ENCODE results near the gene SUPT5H.
A peak's percentile ranks its signal among the peaks of the same experiment; 100 is the strongest.

The SUPT5H gene

GRCh38 chr19:39483141-39483540 lies 37.8 kb downstream of the SUPT5H start:
- 83 to 100% methylated on average over 1 of the region's 6 CpGs for WGBS, 2 experiments (ENCODE audit: insufficient coverage in 2 of 2)
- Histone ChIP-seq H3K9me3 (ENCODE audit: control insufficient read depth, low read length) (no peaks in the 10 kb centered on the region), H3K4me3 (ENCODE audit: extremely low read depth, insufficient read depth, low read length, poor library complexity, severe bottlenecking) (no peak overlapping the region), H3K27ac (ENCODE audit: low read depth, low read length, severe bottlenecking) (no peak overlapping the region), H3K36me3 (ENCODE audit: control insufficient read depth, insufficient read depth, low read length) (peaks cover 51% of the 10 kb centered on the region), H3K4me1 (ENCODE audit: control insufficient read depth, insufficient read depth, low read length, poor library complexity, severe bottlenecking) (peaks cover 8% of the 10 kb centered on the region)

DNA sequence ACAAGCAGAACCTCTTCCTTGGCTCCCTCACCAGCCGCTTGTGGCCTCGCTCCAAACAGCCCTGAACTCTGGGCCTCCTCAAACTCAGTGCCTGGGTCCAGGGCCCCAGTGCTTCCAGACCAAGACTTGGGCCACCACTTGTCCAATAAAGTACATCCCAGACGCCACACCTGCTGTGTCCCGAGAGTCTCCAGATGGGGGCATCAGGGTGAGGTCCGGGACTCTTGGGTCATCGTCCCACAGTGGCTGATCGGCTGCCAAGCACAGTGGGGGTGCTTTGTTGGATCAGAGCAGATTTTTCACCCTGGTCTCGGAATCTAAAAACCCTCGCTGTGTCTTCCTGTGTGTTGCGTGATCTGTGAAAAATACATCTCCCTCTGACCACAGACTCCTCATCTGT lies 44.4 kb downstream of the SUPT5H start:
- H3K4me1 ChIP-seq (ENCODE audit: control insufficient read depth, insufficient read depth, low read length, poor library complexity, severe bottlenecking) = no peaks in the 10 kb centered on the region
- H3K9me3 ChIP-seq (ENCODE audit: control insufficient read depth, low read length) = no peaks in the 10 kb centered on the region
- WGBS, 2 experiments (ENCODE audit: insufficient coverage in 2 of 2) = 77 to 83% methylated on average over 7 to 8 of the region's 10 CpGs
- H3K36me3 ChIP-seq (ENCODE audit: control insufficient read depth, insufficient read depth, low read length) = peaks cover 69% of the 10 kb centered on the region
- H3K4me3 ChIP-seq (ENCODE audit: extremely low read depth, insufficient read depth, low read length, poor library complexity, severe bottlenecking) = no peak overlapping the region
- H3K27ac ChIP-seq (ENCODE audit: low read depth, low read length, severe bottlenecking) = no peak overlapping the region

- Histone ChIP-seq H3K4me1 (ENCODE audit: control insufficient read depth, insufficient read depth, low read length, poor library complexity, severe bottlenecking) (no peaks in the 10 kb centered on the region), H3K9me3 (ENCODE audit: control insufficient read depth, low read length) (no peaks in the 10 kb centered on the region), H3K4me3 (ENCODE audit: extremely low read depth, insufficient read depth, low read length, poor library complexity, severe bottlenecking) (no peak overlapping the region), H3K36me3 (ENCODE audit: control insufficient read depth, insufficient read depth, low read length) (peaks cover 46% of the 10 kb centered on the region), H3K27ac (ENCODE audit: low read depth, low read length, severe bottlenecking) (no peak overlapping the region)
- 90 to 100% methylated on average over 5 to 6 of the region's 6 CpGs for WGBS, 2 experiments (ENCODE audit: insufficient coverage in 2 of 2)
These were observed 46.8 kb downstream of the SUPT5H start for GRCh38 chr19:39492225-39492624.

- Histone ChIP-seq H3K36me3 (ENCODE audit: control insufficient read depth, insufficient read depth, low read length) (peaks cover 44% of the 10 kb centered on the region), H3K27ac (ENCODE audit: low read depth, low read length, severe bottlenecking) (no peak overlapping the region), H3K4me1 (ENCODE audit: control insufficient read depth, insufficient read depth, low read length, poor library complexity, severe bottlenecking) (no peaks in the 10 kb centered on the region), H3K4me3 (ENCODE audit: extremely low read depth, insufficient read depth, low read length, poor library complexity, severe bottlenecking) (no peak overlapping the region), H3K9me3 (ENCODE audit: control insufficient read depth, low read length) (no peaks in the 10 kb centered on the region)
- no CpG with 5 or more reads among the region's 3 CpGs for WGBS, 2 experiments (ENCODE audit: insufficient coverage in 2 of 2)
These were observed 47.4 kb downstream of the SUPT5H start for GRCh38 chr19:39492788-39493187.

- Histone ChIP-seq H3K9me3 (ENCODE audit: control insufficient read depth, low read length) (no peaks in the 10 kb centered on the region), H3K4me3 (ENCODE audit: extremely low read depth, insufficient read depth, low read length, poor library complexity, severe bottlenecking) (no peak overlapping the region), H3K4me1 (ENCODE audit: control insufficient read depth, insufficient read depth, low read length, poor library complexity, severe bottlenecking) (no peaks in the 10 kb centered on the region), H3K36me3 (ENCODE audit: control insufficient read depth, insufficient read depth, low read length) (peaks cover 25% of the 10 kb centered on the region), H3K27ac (ENCODE audit: low read depth, low read length, severe bottlenecking) (no peak overlapping the region)
- 83 to 93% methylated on average over 5 of the region's 5 CpGs for WGBS, 2 experiments (ENCODE audit: insufficient coverage in 2 of 2)
These were observed 49.3 kb downstream of the SUPT5H start for GRCh38 chr19:39494661-39495060.

DNA sequence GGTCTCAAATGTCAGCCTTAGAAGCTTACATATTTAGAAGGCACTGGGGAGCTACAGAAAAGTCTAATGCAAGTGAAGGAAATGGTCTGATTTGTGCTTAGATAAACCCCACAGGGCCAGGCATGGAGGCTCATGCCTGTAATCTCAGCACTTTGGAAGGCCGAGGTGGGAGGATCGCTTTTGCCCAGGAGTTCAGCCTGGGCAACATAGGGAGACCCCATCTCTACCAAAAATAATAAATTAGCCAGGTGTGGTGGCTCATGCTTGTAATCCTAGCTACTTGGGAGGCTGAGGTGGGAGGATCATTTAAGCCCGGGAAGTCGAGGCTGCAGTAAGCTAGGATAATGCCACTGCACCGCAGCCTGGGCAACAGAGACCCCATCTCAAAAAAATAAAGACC lies 50.7 kb downstream of the SUPT5H start:
- 90 to 100% methylated on average over 2 to 4 of the region's 5 CpGs for WGBS, 2 experiments (ENCODE audit: insufficient coverage in 2 of 2)
- H3K4me3 ChIP-seq (ENCODE audit: extremely low read depth, insufficient read depth, low read length, poor library complexity, severe bottlenecking) = no peak overlapping the region
- no peak overlapping the region for H3K27ac ChIP-seq (ENCODE audit: low read depth, low read length, severe bottlenecking)

DNA sequence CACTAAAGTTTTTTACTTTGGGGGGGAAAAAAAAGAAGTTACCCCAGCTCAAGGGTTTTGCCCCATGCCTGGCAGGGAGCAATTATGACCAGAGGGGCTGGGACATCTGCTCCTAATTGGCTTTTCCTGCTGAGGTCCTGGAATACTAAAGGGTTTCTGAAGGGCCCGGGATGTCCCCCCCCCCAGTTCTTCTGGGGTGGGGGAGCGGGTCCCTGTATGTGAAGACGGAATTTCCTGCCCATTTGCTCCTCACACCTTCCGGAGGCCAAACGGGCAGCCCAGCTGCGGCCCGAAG lies 52.3 kb downstream of the SUPT5H start:
- 0% methylated on average over 6 of the region's 7 CpGs; no CpG with 5 or more reads in 1 of the 2 experiments for WGBS, 2 experiments (ENCODE audit: insufficient coverage in 2 of 2)
- Histone ChIP-seq H3K4me3 (ENCODE audit: extremely low read depth, insufficient read depth, low read length, poor library complexity, severe bottlenecking) (peak overlapping the region; percentile 28), H3K36me3 (ENCODE audit: control insufficient read depth, insufficient read depth, low read length) (no peaks in the 10 kb centered on the region)

More for the DNA sequence above, 50.7 kb downstream of the SUPT5H start:
- Histone ChIP-seq H3K36me3 (ENCODE audit: control insufficient read depth, insufficient read depth, low read length) (peaks cover 11% of the 10 kb centered on the region), H3K4me1 (ENCODE audit: control insufficient read depth, insufficient read depth, low read length, poor library complexity, severe bottlenecking) (no peaks in the 10 kb centered on the region), H3K9me3 (ENCODE audit: control insufficient read depth, low read length) (no peaks in the 10 kb centered on the region)

DNA sequence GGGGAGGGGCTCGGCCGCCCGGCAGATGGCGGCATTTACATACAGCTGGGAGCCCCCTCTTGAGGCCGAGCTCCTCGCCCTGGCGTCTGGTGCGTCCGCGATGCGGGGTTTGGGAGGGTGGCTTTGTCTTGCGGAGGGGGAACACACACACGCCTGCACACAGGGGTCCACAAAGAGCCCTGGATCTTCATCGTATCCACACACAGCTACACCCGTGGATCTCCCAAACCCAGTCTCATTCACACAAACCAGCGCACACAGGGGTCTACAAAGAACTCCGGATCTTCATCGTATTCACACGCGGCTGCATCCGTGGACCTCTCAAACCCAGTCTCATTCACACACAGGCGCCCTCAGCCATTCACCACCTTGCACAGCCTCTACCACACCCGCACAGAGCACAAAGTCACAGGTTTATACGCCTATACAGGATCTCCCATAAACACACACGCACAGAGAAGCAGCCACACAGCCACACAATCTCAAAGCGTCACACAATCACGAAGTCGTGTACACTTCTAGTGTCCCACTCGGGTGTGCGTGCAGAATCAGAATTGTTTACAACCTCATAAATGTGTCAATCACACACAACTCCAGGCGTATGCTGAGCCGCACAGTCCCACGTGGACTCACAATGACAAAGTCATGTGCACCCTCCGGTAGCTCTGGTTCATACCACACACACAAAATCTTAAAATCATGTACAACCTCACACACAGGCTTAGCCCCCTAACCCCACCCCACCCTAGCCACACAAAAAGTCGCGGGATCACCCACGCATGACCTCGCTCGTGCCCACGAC lies 52.8 kb downstream of the SUPT5H start:
- WGBS, 2 experiments (ENCODE audit: insufficient coverage in 2 of 2) = 2 to 4% methylated on average over 26 to 31 of the region's 40 CpGs
- Histone ChIP-seq H3K36me3 (ENCODE audit: control insufficient read depth, insufficient read depth, low read length) (no peaks in the 10 kb centered on the region), H3K27ac (ENCODE audit: low read depth, low read length, severe bottlenecking) (peak overlapping the region; percentile 49), H3K9me3 (ENCODE audit: control insufficient read depth, low read length) (no peaks in the 10 kb centered on the region), H3K4me1 (ENCODE audit: control insufficient read depth, insufficient read depth, low read length, poor library complexity, severe bottlenecking) (no peaks in the 10 kb centered on the region), H3K4me3 (ENCODE audit: extremely low read depth, insufficient read depth, low read length, poor library complexity, severe bottlenecking) (peak overlapping the region; percentile 28)

More for the DNA sequence above, 52.3 kb downstream of the SUPT5H start:
- Histone ChIP-seq H3K9me3 (ENCODE audit: control insufficient read depth, low read length) (no peaks in the 10 kb centered on the region), H3K4me1 (ENCODE audit: control insufficient read depth, insufficient read depth, low read length, poor library complexity, severe bottlenecking) (no peaks in the 10 kb centered on the region), H3K27ac (ENCODE audit: low read depth, low read length, severe bottlenecking) (no peak overlapping the region)

DNA sequence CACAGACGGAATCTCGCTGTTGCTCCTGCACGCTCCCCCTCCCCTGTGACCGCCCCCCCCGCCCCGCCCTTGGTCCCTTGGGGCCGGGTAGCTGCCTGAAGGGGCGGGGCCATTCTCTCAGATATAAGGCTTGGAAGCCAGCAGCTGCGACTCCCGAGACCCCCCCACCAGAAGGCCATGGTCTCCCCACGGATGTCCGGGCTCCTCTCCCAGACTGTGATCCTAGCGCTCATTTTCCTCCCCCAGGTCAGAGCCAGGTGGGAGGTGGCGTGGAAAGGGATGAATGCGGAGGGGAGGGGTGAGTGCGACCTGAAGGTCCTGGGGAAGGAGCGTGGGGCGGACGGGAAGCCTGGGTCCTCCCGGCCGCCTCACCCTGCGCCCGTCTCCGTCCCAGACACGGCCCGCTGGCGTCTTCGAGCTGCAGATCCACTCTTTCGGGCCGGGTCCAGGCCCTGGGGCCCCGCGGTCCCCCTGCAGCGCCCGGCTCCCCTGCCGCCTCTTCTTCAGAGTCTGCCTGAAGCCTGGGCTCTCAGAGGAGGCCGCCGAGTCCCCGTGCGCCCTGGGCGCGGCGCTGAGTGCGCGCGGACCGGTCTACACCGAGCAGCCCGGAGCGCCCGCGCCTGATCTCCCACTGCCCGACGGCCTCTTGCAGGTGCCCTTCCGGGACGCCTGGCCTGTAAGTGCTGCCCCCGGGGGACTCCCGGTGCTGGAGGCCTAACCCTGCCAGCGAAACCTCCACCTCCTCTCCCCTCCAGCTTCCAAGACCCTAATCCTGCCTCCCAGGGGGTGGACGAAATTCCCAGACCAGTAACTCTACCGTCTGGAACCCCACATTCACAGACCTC lies 53.6 kb downstream of the SUPT5H start, which contains the start of gene DLL3:
Gene DLL3, plus strand, starts transcription at position 150 of the 845 bp plus-strand sequence. Its CDS starts 28 bp downstream, at position 178.
- Histone ChIP-seq H3K4me3 (ENCODE audit: extremely low read depth, insufficient read depth, low read length, poor library complexity, severe bottlenecking) (peak within 1 kb of the TSS; percentile 28), H3K4me1 (ENCODE audit: control insufficient read depth, insufficient read depth, low read length, poor library complexity, severe bottlenecking) (no peaks in the 10 kb centered on the region), H3K9me3 (ENCODE audit: control insufficient read depth, low read length) (no peaks in the 10 kb centered on the region), H3K27ac (ENCODE audit: low read depth, low read length, severe bottlenecking) (peak within 1 kb of the TSS; percentile 49), H3K36me3 (ENCODE audit: control insufficient read depth, insufficient read depth, low read length) (no peaks in the 10 kb centered on the region)
- 2 to 7% methylated on average over 20 to 41 of the region's 60 CpGs for WGBS, 2 experiments (ENCODE audit: insufficient coverage in 2 of 2)

GRCh38 chr19:39499932-39500331 lies 54.5 kb downstream of the SUPT5H start:
- Histone ChIP-seq H3K27ac (ENCODE audit: low read depth, low read length, severe bottlenecking) (no peak overlapping the region), H3K36me3 (ENCODE audit: control insufficient read depth, insufficient read depth, low read length) (no peaks in the 10 kb centered on the region), H3K4me1 (ENCODE audit: control insufficient read depth, insufficient read depth, low read length, poor library complexity, severe bottlenecking) (no peaks in the 10 kb centered on the region), H3K9me3 (ENCODE audit: control insufficient read depth, low read length) (no peaks in the 10 kb centered on the region), H3K4me3 (ENCODE audit: extremely low read depth, insufficient read depth, low read length, poor library complexity, severe bottlenecking) (no peak overlapping the region)
- WGBS, 2 experiments (ENCODE audit: insufficient coverage in 2 of 2) = 74 to 75% methylated on average over 5 of the region's 8 CpGs
